ENCODE data around the gene MYMK.
A peak's percentile ranks its signal among the peaks of the same experiment; 100 is the strongest.
"Not testable (repeated sequence)": the region's sequence is repeated elsewhere in the genome, so short reads cannot be mapped to it uniquely, and the experiment has no call there.

Gene MYMK

GRCh38 chr9:133563814-133564213 lies 39.1 kb upstream of the MYMK start:
- ATAC-seq (replicated peaks): not testable (repeated sequence)

GRCh38 chr9:133563291-133563796 lies 38.6 kb upstream of the MYMK start:
- H3K4me3 Mint-ChIP-seq: peak overlapping the region; percentile 2 to 54
- peaks cover 0 to 1% of the 10 kb centered on the region in 2 donors for H3K9me3 Mint-ChIP-seq
- DNase-seq (no peak), ATAC-seq (replicated peaks) (no peak)
- peaks cover 3 to 4% of the 10 kb centered on the region in 2 donors for H3K4me1 Mint-ChIP-seq (ENCODE audit: low read depth in 2 of 2)
- peaks cover 18% of the 10 kb centered on the region for H3K36me3 Mint-ChIP-seq (ENCODE audit: insufficient read depth)
- H3K27me3 Mint-ChIP-seq: peaks cover 8 to 23% of the 10 kb centered on the region in 2 donors
- peak overlapping the region; percentile 81 to 95 for H3K27ac Mint-ChIP-seq

More at GRCh38 chr9:133563814-133564213, 39.1 kb upstream of the MYMK start:
- H3K4me1 Mint-ChIP-seq (ENCODE audit: low read depth in 2 of 2); DNase-seq; H3K9me3 Mint-ChIP-seq: not testable (repeated sequence)
- peaks cover 3 to 21% of the 10 kb centered on the region in 2 donors for H3K27me3 Mint-ChIP-seq
- H3K36me3 Mint-ChIP-seq (ENCODE audit: insufficient read depth): peaks cover 18% of the 10 kb centered on the region
- H3K4me3 Mint-ChIP-seq: peak overlapping the region; percentile 2 to 54
- peak overlapping the region; percentile 81 to 95 for H3K27ac Mint-ChIP-seq

- ATAC-seq (replicated peaks) (no peak), DNase-seq (no peak)
- H3K9me3 Mint-ChIP-seq: peaks cover 0 to 1% of the 10 kb centered on the region in 2 donors
- H3K27ac Mint-ChIP-seq: peak overlapping the region in 1 of 2 donors; percentile 81
- H3K4me1 Mint-ChIP-seq (ENCODE audit: low read depth in 2 of 2): peaks cover 7 to 8% of the 10 kb centered on the region in 2 donors
- H3K36me3 Mint-ChIP-seq (ENCODE audit: insufficient read depth): peaks cover 18% of the 10 kb centered on the region
- H3K4me3 Mint-ChIP-seq: no peak overlapping the region
- peaks cover 14 to 23% of the 10 kb centered on the region in 2 donors for H3K27me3 Mint-ChIP-seq
Observed at GRCh38 chr9:133562611-133563290, 38.0 kb upstream of the MYMK start.

- DNase-seq (no peak), ATAC-seq (replicated peaks) (no peak)
- Mint-ChIP-seq H3K36me3 (ENCODE audit: insufficient read depth) (peaks cover 18% of the 10 kb centered on the region), H3K9me3 (peaks cover 0 to 1% of the 10 kb centered on the region in 2 donors), H3K27ac (no peak overlapping the region), H3K4me3 (no peak overlapping the region), H3K4me1 (ENCODE audit: low read depth in 2 of 2) (peaks cover 8 to 9% of the 10 kb centered on the region in 2 donors), H3K27me3 (peaks cover 20 to 29% of the 10 kb centered on the region in 2 donors)
Observed at GRCh38 chr9:133561976-133562554, 37.3 kb upstream of the MYMK start.

- no peak for DNase-seq
- Mint-ChIP-seq H3K9me3 (peaks cover 0 to 1% of the 10 kb centered on the region in 2 donors), H3K4me3 (no peak overlapping the region), H3K27ac (no peak overlapping the region), H3K4me1 (ENCODE audit: low read depth in 2 of 2) (peaks cover 8 to 9% of the 10 kb centered on the region in 2 donors), H3K27me3 (peaks cover 24 to 35% of the 10 kb centered on the region in 2 donors), H3K36me3 (ENCODE audit: insufficient read depth) (peaks cover 18% of the 10 kb centered on the region)
- no peak for ATAC-seq (replicated peaks)
Observed at GRCh38 chr9:133560944-133561343, 36.2 kb upstream of the MYMK start.

GRCh38 chr9:133560311-133560710 lies 35.6 kb upstream of the MYMK start:
- peaks cover 0 to 1% of the 10 kb centered on the region in 2 donors for H3K9me3 Mint-ChIP-seq
- no peak overlapping the region for H3K4me3 Mint-ChIP-seq

GRCh38 chr9:133558191-133559126 lies 33.7 kb upstream of the MYMK start:
- Mint-ChIP-seq H3K4me3 (peak overlapping the region in 1 of 2 donors; percentile 27), H3K4me1 (ENCODE audit: low read depth in 2 of 2) (peaks cover 6 to 7% of the 10 kb centered on the region in 2 donors), H3K36me3 (ENCODE audit: insufficient read depth) (peaks cover 5% of the 10 kb centered on the region), H3K27ac (no peak overlapping the region), H3K27me3 (peaks cover 24 to 46% of the 10 kb centered on the region in 2 donors), H3K9me3 (no peaks in the 10 kb centered on the region)
- DNase-seq (no peak), ATAC-seq (replicated peaks) (no peak)

More at GRCh38 chr9:133560311-133560710, 35.6 kb upstream of the MYMK start:
- Mint-ChIP-seq H3K27me3 (peaks cover 24 to 41% of the 10 kb centered on the region in 2 donors), H3K27ac (no peak overlapping the region), H3K4me1 (ENCODE audit: low read depth in 2 of 2) (peaks cover 8 to 9% of the 10 kb centered on the region in 2 donors), H3K36me3 (ENCODE audit: insufficient read depth) (peaks cover 18% of the 10 kb centered on the region)
- no peak for ATAC-seq (replicated peaks)
- DNase-seq: no peak

GRCh38 chr9:133557581-133557980 lies 32.8 kb upstream of the MYMK start:
- Mint-ChIP-seq H3K4me3 (no peak overlapping the region), H3K4me1 (ENCODE audit: low read depth in 2 of 2) (peaks cover 5% of the 10 kb centered on the region in 2 donors), H3K36me3 (ENCODE audit: insufficient read depth) (no peaks in the 10 kb centered on the region), H3K27me3 (peaks cover 24 to 55% of the 10 kb centered on the region in 2 donors), H3K9me3 (no peaks in the 10 kb centered on the region), H3K27ac (no peak overlapping the region)
- ATAC-seq (replicated peaks): no peak
- no peak for DNase-seq

- no peak overlapping the region for H3K4me3 Mint-ChIP-seq
- peaks cover 27 to 65% of the 10 kb centered on the region in 2 donors for H3K27me3 Mint-ChIP-seq
- H3K36me3 Mint-ChIP-seq (ENCODE audit: insufficient read depth): no peaks in the 10 kb centered on the region
Observed at GRCh38 chr9:133556354-133556753, 31.6 kb upstream of the MYMK start.

GRCh38 chr9:133554729-133555128 lies 30.0 kb upstream of the MYMK start:
- no peak overlapping the region for H3K27ac Mint-ChIP-seq
- H3K4me3 Mint-ChIP-seq: no peak overlapping the region
- no peaks in the 10 kb centered on the region for H3K36me3 Mint-ChIP-seq (ENCODE audit: insufficient read depth)
- peaks cover 5% of the 10 kb centered on the region in 2 donors for H3K4me1 Mint-ChIP-seq (ENCODE audit: low read depth in 2 of 2)
- no peak for ATAC-seq (replicated peaks)
- H3K9me3 Mint-ChIP-seq: no peaks in the 10 kb centered on the region
- H3K27me3 Mint-ChIP-seq: peaks cover 37 to 76% of the 10 kb centered on the region in 2 donors
- DNase-seq: no peak

More at GRCh38 chr9:133556354-133556753, 31.6 kb upstream of the MYMK start:
- H3K4me1 Mint-ChIP-seq (ENCODE audit: low read depth in 2 of 2): peaks cover 5% of the 10 kb centered on the region in 2 donors
- ATAC-seq (replicated peaks) (no peak), DNase-seq (no peak)
- H3K27ac Mint-ChIP-seq: no peak overlapping the region
- no peaks in the 10 kb centered on the region for H3K9me3 Mint-ChIP-seq

- Mint-ChIP-seq H3K27me3 (peaks cover 38 to 75% of the 10 kb centered on the region in 2 donors), H3K4me1 (ENCODE audit: low read depth in 2 of 2) (peaks cover 5% of the 10 kb centered on the region in 2 donors), H3K36me3 (ENCODE audit: insufficient read depth) (no peaks in the 10 kb centered on the region), H3K27ac (no peak overlapping the region), H3K9me3 (no peaks in the 10 kb centered on the region), H3K4me3 (no peak overlapping the region)
- DNase-seq: no peak
- ATAC-seq (replicated peaks): no peak
Observed at GRCh38 chr9:133553973-133554713, 29.4 kb upstream of the MYMK start.

- Mint-ChIP-seq H3K9me3 (no peaks in the 10 kb centered on the region), H3K27ac (no peak overlapping the region), H3K4me3 (no peak overlapping the region), H3K27me3 (peaks cover 28 to 70% of the 10 kb centered on the region in 2 donors), H3K36me3 (ENCODE audit: insufficient read depth) (no peaks in the 10 kb centered on the region), H3K4me1 (ENCODE audit: low read depth in 2 of 2) (peaks cover 4 to 5% of the 10 kb centered on the region in 2 donors)
- DNase-seq (no peak), ATAC-seq (replicated peaks) (no peak)
Observed at GRCh38 chr9:133553123-133553522, 28.4 kb upstream of the MYMK start.

Data from effector memory CD8-positive, alpha-beta T cell (primary cell).